ENCODE results near the gene TBX19.
"Not testable (repeated sequence)": the region's sequence is repeated elsewhere in the genome, so short reads cannot be mapped to it uniquely, and the experiment has no call there.

The TBX19 gene

GRCh38 chr1:168320800-168321450, 40.2 kb downstream of the TBX19 start:
- DNase-seq = no peak

- DNase-seq = peak in 1 of 2 experiments; percentile 29
Measured at GRCh38 chr1:168321945-168322344, 41.3 kb downstream of the TBX19 start.

GRCh38 chr1:168324745-168325425, 44.2 kb downstream of the TBX19 start:
- DNase-seq = no peak

- DNase-seq = no peak
Measured at GRCh38 chr1:168328731-168329364, 48.2 kb downstream of the TBX19 start.

- DNase-seq = no peak
Measured at GRCh38 chr1:168330285-168330684, 49.6 kb downstream of the TBX19 start.

GRCh38 chr1:168331569-168331968, 50.9 kb downstream of the TBX19 start:
- no peak for DNase-seq

- DNase-seq = no peak
Measured at GRCh38 chr1:168333562-168334276, 53.0 kb downstream of the TBX19 start.

GRCh38 chr1:168335500-168335899, 54.8 kb downstream of the TBX19 start:
- DNase-seq = no peak

GRCh38 chr1:168338589-168339503, 58.2 kb downstream of the TBX19 start:
- DNase-seq = no peak

- no peak for DNase-seq
Measured at GRCh38 chr1:168340781-168341482, 60.3 kb downstream of the TBX19 start.

- no peak for DNase-seq
Measured at GRCh38 chr1:168341483-168341975, 60.9 kb downstream of the TBX19 start.

GRCh38 chr1:168342572-168343280, 62.0 kb downstream of the TBX19 start:
- DNase-seq = peak; percentile 28 to 88

- DNase-seq = peak in 1 of 2 experiments; percentile 6
Measured at GRCh38 chr1:168343566-168343965, 62.9 kb downstream of the TBX19 start.

GRCh38 chr1:168344517-168344916, 63.8 kb downstream of the TBX19 start:
- DNase-seq = no peak

GRCh38 chr1:168345939-168346338, 65.3 kb downstream of the TBX19 start:
- no peak for DNase-seq

- DNase-seq = no peak
Measured at GRCh38 chr1:168347630-168348029, 67.0 kb downstream of the TBX19 start.

GRCh38 chr1:168348146-168348709, 67.6 kb downstream of the TBX19 start:
- DNase-seq = no peak

GRCh38 chr1:168354335-168355269, 73.9 kb downstream of the TBX19 start:
- not testable (repeated sequence) for DNase-seq

Data from NCI-H446 (cell line).